HFF-Myc (cell line): ENCODE measurements around the gene LIMS2.

ENCODE experiments used
- DNase-seq: peaks from one replicate; pipeline ENCODE4 v3.0.0-alpha.2; 2011; ENCODE audit warnings: low read depth; ENCODE audit errors: extremely low read depth
- H3K4me3 ChIP-seq: replicated peaks from 2 replicates; pipeline ENCODE4 v1.5.1; 2011; ENCODE audit warnings: low read depth, mild to moderate bottlenecking, control low read depth, low read length
- CTCF ChIP-seq: IDR thresholded peaks from 2 replicates; pipeline ENCODE4 v1.5.1; 2012; ENCODE audit warnings: mild to moderate bottlenecking, low read depth, low read length, control low read depth; ENCODE audit errors: missing control alignments

The LIMS2 gene

GRCh38 chr2:127626917-127627739 lies 48.2 kb downstream of the LIMS2 start:
- H3K4me3 ChIP-seq, result no peak overlapping the region
- no peak for DNase-seq
- no peak for TF ChIP-seq CTCF

GRCh38 chr2:127626175-127626574 lies 49.2 kb downstream of the LIMS2 start:
- DNase-seq, result no peak
- no peak for TF ChIP-seq CTCF
- H3K4me3 ChIP-seq, result no peak overlapping the region

DNA sequence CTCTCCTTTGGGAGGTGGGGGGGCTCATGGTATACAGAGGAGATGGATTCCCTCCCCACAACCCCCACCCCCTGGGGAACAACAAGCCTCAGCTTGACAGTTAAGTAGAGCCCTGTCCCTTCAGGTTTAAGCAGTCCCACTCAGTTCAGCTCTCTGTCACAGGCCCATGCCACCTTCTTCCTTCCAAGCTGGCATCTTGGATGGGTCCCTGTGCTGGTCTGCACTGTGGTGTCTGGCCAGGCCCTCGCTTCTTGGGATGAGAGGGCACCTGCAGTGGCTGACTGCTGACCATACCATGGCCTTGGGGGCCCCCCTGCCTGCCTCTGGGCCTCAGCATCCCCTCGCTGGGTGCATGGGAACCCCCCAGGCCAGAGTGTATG lies 49.8 kb downstream of the LIMS2 start:
- no peak overlapping the region for H3K4me3 ChIP-seq
- no peak for TF ChIP-seq CTCF

DNA sequence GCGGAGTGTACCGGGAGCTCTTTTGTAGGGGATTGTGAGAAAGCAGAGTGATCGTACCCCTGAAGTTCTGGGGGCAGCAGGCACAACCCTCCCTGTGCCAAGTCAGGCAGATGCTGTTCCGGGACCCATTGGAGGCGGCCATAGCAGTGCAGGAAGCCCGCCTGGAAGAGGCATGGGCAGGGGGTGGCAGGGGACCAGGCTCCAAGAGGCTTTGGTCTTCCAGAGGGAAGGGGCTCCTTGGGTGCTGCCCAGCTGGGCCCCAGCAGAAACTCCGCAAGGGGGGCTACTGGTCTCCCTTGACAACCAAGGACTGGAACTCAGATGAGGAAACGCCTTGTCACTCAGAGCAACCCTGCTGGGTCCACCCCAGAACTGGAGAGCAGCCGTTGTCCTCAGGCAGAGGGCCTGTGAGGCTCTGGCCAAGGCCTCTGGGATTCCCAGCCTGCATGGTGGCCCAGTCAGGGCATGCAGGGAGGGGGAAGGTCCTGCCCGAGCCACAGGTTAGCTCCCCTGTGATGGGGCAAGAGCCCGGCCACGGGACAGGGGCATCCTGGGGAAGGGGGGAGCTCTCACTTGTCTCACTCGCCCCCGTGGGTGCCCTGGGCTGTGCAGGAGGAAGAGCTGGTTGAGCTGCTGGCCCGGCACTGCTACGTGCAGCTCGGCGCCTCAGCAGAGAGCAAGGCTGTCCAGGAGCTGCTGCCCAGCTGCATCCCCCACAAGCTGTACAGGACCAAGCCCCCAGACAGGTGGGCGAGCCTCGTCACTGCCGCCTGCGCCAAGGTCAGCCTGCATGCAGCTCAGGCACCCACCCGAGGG lies 50.4 kb downstream of the LIMS2 start:
- no peak for TF ChIP-seq CTCF
- H3K4me3 ChIP-seq, result no peak overlapping the region
- DNase-seq, result no peak

More for the DNA sequence above, 49.8 kb downstream of the LIMS2 start:
- DNase-seq, result no peak

DNA sequence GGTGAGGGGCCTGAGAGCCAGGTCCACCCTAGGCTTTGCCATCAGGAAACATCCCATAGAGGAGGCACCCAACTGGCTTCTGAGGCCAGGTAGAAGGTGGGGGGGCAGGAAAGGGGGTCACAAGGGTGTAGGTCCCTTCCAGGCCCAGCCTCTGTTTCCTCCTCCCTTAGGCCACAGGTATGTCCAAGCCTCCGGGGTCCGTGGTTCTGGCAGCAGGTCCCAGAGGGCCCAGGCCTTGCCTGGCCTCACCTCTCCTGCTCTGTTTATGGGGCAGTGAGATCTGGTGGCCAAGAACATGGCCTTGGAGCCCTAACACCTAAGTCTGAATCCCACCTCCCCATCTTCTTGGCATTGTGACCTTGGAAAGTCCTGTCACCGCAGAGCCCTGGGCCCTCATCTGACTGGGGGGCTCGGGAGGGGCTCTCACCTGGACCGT lies 51.0 kb downstream of the LIMS2 start:
- H3K4me3 ChIP-seq, result no peak overlapping the region
- no peak for DNase-seq
- TF ChIP-seq CTCF, result no peak

DNA sequence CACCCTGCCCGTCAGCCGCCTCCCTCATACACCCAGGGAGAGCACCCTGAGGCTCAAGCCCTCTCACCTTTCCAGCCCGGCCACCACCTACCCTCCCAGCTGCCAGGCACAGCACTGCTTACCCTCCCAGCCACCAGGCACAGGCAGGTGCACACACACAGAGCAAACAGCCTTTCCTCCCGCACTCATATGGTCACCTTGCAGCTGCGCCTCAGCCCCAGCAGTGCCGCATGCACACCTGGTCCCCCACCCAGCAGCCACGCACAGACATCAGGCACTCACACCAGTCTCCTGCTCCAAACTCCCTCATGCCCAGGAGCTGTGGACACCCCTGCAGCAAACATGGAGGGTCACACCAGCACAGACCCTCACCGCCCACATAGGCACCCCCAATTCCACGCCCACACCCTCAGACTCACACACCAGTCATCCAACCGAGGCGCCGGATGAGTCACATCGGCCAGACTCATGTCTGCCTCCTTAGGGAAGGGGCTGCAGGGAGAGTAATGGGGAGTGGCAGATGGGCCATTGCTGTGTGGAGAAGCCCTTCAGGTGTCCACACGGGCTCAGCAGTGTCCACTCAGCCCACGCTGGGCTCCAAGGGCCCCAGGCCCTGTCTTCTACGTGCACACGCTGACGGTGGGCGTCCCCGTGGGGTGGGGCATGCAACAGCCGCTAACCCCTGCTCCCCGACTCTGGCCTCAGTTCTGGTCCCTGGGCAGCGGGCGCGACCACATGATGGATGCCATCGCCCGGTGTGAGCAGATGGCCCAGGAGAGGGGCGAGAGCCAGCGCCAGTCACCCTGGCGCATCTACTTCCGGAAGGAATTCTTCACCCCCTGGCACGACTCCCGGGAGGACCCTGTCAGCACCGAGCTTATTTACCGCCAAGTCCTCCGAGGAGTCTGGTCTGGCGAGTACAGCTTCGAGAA lies 51.7 kb downstream of the LIMS2 start:
- TF ChIP-seq CTCF, result no peak
- H3K4me3 ChIP-seq, result no peak overlapping the region
- no peak for DNase-seq
